HG03378 (cell line): ENCODE results near the gene HPCAL1.

Source experiments
- ATAC-seq: cut with Tn5 transposase; IDR thresholded peaks from one replicate; pipeline ENCODE4 v1.9.1; 2021; ENCODE audit warnings: mild to moderate bottlenecking, moderate library complexity; ENCODE audit not compliant: unreplicated experiment

Gene HPCAL1

GRCh38 chr2:10382354-10383061, 79.8 kb downstream of the HPCAL1 start:
- peak; percentile 46 for ATAC-seq

DNA sequence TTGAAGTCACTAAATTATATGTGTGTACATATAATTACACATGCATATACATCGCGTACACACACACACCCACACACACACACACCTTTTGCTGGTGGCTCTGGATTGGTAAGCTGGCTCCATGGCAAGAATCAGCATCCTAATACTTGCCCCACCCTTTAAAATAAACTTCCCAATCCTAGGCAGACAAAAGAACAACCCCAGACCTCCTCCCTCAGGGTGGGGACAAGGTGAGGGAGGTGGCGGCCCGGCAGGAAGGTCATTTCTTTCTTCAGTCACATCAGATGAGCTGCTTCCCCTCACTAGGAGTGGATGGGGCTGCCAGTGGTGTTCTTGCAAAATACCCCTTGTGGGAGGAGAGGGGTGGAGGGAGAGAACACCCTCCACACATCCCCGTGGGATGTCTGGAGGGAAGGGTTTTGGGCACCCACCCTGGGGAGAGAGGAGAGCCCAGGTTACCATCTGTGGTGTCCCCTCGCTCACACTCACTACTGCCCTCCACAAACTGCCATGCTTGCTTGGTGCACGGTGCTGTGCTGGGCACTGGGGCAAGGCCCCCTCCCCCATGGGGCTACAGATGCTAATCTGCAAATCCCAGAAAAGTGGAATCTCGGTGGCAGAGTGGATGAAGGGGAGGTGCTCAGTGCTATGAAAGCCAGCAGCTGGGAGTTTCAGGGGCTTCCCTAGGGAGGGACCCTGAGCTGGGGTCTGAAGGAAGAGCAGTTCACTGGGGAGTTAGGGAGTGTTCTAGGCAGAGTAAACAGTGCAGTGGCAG, 81.4 kb downstream of the HPCAL1 start:
- ATAC-seq: no peak

DNA sequence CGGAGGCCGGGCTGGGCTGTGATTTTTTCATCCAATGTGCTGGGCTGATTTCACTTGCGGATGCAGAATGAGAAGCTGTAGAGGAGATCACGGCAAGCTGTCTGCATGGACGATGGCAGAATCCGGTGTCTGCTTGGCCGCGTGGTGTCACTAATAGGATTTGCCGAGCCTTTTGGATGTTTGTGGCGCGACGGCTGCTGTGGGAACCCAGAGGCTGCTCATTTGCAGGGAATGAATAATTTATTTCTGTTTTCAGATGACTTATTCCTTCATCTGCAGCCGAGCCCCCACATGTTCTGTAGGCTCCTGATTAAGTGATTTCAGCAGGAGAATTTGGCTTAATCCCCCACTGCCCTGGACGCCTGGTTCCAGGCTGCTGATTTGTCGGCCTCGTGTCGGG, 82.8 kb downstream of the HPCAL1 start:
- ATAC-seq: no peak

- ATAC-seq: no peak
Observed at GRCh38 chr2:10385933-10386773, 83.4 kb downstream of the HPCAL1 start.

DNA sequence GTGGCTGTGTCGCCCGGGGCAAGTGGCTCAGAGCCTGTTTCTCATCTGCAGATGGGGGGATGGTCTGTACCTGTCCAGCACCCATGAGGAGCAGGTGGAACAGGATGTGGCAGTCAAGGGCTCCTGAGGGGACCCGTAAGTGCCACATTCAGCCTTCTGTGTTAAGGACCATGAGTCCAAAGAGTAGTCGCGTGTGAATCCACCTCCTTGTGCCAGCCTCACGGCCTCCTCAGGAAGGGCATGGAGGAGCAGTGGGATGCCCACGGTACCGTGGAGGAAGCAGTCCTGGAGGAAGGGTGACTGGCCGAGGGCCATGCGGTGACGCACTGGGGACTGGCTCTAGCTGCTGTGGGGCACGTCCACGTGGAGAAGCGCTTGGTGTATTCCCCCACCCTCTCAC, 84.3 kb downstream of the HPCAL1 start:
- ATAC-seq: no peak

- no peak for ATAC-seq
Observed at GRCh38 chr2:10388954-10389560, 86.4 kb downstream of the HPCAL1 start.

DNA sequence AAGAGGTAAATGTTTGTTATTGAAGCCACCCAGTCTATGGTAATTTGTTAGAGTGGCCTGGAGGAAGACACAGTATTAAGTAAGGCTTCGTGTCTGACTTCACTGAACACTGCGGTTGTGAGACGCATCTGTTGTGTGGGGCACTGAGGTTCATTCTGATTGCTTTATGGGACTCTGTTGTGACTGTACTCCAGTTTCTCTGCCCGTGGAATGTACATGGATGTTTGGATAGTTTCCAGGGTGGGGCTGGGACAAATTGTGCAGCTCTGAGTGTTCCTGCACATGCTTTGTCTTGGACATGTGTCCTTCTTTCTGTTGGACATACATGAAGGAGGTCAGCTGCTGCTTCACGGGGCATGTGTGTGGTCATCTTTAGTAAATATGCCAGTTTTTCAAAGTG, 86.9 kb downstream of the HPCAL1 start:
- ATAC-seq: no peak

DNA sequence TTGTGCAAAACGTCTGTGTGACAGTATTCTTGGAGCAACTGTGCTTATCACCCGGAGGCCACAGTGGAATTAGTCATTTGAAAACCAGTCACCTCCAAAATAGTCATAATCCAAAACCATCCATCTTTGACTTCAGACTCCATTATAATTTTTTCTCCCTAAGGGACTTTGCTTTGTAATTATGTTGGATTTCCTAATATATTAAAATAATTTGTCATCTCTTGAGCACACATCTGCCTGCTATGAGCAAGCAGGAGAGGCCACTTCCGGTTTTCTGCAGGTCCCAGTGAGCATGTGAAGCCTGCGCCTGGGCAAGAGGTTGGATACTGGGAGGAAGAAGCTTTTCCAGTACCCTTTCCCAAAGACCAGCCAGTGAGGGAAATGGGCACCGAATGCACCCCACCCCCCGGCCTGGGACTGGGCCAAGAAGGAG, 87.7 kb downstream of the HPCAL1 start:
- no peak for ATAC-seq

GRCh38 chr2:10392100-10392499, 89.4 kb downstream of the HPCAL1 start:
- ATAC-seq: no peak

GRCh38 chr2:10392548-10392947, 89.8 kb downstream of the HPCAL1 start:
- ATAC-seq: no peak

GRCh38 chr2:10392951-10393639, 90.4 kb downstream of the HPCAL1 start:
- no peak for ATAC-seq

DNA sequence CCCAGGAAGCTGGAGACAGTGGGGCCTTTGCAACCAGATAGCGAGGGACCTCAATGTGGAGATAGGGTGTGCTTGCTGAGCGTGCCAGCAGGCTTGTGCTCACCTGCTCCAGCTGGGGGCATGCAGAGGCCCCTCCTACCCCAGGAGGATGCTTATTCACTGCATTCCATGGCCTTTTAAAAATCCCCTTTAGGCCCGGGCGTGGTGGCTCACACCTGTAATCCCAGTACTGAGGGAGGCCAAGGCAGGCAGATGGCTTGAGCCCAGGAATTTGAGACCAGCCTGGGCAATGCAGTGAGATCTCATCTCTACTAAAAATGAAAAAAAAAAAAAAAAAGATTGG, 90.9 kb downstream of the HPCAL1 start:
- no peak for ATAC-seq

GRCh38 chr2:10395893-10396292, 93.2 kb downstream of the HPCAL1 start:
- ATAC-seq: no peak

- no peak for ATAC-seq
Observed at GRCh38 chr2:10396464-10396863, 93.8 kb downstream of the HPCAL1 start.

GRCh38 chr2:10397297-10397875, 94.7 kb downstream of the HPCAL1 start:
- no peak for ATAC-seq

- ATAC-seq: no peak
Observed at GRCh38 chr2:10397878-10398277, 95.2 kb downstream of the HPCAL1 start.

GRCh38 chr2:10398496-10398895, 95.8 kb downstream of the HPCAL1 start:
- no peak for ATAC-seq

GRCh38 chr2:10399358-10399757, 96.7 kb downstream of the HPCAL1 start:
- no peak for ATAC-seq

- ATAC-seq: no peak
Observed at GRCh38 chr2:10400002-10400401, 97.3 kb downstream of the HPCAL1 start.

DNA sequence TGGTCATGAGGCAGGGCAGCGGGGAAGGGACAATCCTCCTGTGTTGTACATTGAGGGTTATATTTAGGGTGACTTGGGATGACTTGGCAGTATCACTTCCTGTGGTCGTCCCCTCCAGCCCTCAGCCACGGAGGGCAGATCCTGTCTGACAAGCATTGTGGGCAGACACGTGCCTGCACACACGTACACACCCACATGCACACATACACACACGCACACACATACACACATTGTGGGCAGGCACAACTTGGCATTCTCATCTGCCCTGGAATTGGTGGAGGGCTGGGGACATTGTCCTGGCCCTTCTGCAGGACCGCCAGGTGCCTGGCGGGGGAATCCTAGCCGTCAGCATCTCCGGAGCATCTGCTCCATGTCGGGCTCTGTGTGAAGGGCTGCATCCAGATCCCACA, 97.9 kb downstream of the HPCAL1 start:
- ATAC-seq: no peak
